Stimulated activated CD4-positive, alpha-beta T cell treated with anti-CD3 and anti-CD28 coated beads, Interleukin-12 subunit alpha, Interleukin-12 subunit beta, amount 100 ng/mL, for 48 hours (primary cell): Measurements from ENCODE around the gene FAM227A.

Experiments
- DNase-seq, 3 donors: peaks; one replicate each; pipeline ENCODE4 v3.0.0-alpha.2; 2020; ENCODE audit warnings: low read depth in 2 of 3, low spot score in 1 of 3

Gene FAM227A

DNA sequence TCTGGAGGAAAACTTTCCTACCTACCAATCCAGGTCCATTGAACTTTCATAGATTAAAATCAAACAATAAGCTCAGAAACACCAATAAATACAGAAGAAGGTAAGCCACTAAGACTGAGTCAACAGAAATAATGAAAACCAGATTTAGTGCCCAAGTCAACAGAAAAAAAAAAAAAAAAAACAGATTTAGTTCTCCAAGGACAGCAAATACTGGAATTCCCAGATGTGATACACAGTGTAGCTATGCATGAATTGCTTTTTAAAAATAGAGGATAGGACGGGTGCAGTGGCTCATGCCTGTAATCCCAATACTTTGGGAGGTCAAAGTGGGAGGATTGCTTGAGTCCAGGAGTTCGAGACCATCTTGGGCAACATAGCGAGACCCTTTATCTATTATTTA lies 101.9 kb downstream of the FAM227A start:
- no peak for DNase-seq

DNA sequence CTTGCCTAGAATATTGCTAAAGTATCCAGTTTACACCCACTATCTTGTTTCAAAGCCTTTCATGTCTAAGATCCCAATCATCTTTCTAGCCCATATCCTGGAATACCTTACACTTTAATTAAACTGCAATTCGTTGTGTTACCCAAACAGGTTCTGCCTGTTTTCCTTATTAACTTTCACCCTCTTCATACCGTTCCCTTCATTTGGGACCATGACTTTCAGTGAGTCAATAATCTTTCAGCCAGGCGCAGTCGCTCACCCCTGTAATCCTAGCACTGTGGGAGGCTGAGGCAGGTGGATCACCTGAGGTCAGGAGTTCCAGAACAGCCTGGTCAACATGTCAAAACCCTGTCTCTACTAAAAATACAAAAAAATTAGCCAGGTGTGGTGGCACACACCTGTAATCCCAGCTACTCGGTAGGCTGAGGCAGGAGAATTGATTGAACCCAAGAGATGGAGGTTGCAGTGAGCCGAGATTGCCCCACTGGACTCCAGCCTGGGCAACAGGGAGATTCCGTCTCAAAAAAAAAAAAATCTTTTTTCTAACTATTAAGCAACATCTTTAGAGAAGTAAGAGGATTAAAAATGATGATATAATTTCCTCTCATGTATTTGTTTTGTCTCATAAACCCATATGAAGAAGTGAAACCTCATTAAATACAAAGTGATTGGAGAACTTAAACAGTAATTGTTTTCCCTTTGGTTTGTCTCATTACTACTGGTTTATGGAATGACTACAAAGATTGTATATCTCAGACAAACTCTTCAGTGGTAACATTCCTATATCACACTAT lies 106.9 kb downstream of the FAM227A start:
- no peak for DNase-seq

DNA sequence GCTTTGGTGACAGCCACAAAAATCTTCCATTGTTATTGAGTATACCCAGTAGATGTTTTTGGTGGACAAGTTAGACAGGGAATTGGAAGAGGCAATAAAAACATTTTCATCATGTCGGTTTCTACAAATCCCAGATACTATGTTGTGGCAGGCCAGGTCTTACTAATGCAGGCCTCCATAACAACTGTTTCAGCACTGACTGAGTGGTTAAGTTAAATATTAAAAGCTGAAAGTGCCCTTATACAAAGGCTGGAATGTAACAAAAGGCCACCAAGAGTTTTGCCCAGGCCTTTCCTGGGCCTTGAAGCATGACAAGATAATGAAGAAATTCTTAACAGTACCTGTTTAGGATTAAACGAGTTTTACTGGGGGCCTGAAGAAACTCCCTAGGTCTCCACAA lies 115.5 kb downstream of the FAM227A start:
- DNase-seq = no peak

GRCh38 chr22:38531251-38531938 lies 124.8 kb downstream of the FAM227A start:
- no peak for DNase-seq
